Right lobe of liver (tissue), 6 donors: ENCODE results near the gene CEP83. TPM values are rescaled to one million over a fixed set of nuclear protein-coding genes. Genes with fewer than 3 reads are reported as not detected.

Experiments
- ATAC-seq, 4 donors: fragments of 200-7000 bp; cut with Tn5 transposase; one replicate each; pipeline ENCODE4 v1.9.1; 2020; ENCODE audit warnings: mild to moderate bottlenecking in 4 of 4, moderate library complexity in 4 of 4
- DNase-seq, 3 donors: peaks; one replicate each; pipeline ENCODE4 v3.0.0-alpha.2; 2020
- H3K27ac ChIP-seq, 3 donors: fragments of 200-600 bp; one replicate each; pipeline ENCODE4 v1.8.0; 2022
- H3K27me3 ChIP-seq, 2 donors: fragments of 200-600 bp; one replicate each; pipeline ENCODE4 v1.8.0; 2022
- H3K36me3 ChIP-seq, 4 donors: fragments of 200-600 bp; sonication (generic) in 1 of 4; one replicate each; pipeline versions ENCODE4 v1.5.1 to v1.8.0; 2017 to 2022; ENCODE audit warnings: control low read depth in 1 of 4
- H3K4me1 ChIP-seq, 4 donors: fragments of 200-600 bp; sonication (generic) in 1 of 4; one replicate each; pipeline versions ENCODE4 v1.5.1 to v1.8.0; 2017 to 2022; ENCODE audit warnings: control low read depth in 1 of 4
- H3K4me3 ChIP-seq, 3 donors: fragments of 200-600 bp; one replicate each; pipeline ENCODE4 v1.8.0; 2022
- H3K9me3 ChIP-seq, 4 donors: fragments of 200-600 bp; sonication (generic) in 1 of 4; one replicate each; pipeline versions ENCODE4 v1.5.1 to v1.8.0; 2017 to 2022; ENCODE audit warnings: control low read depth in 1 of 4
- CTCF ChIP-seq, 4 donors: fragments of 200-600 bp in 3 of 4; fragments of 450-650 bp in 1 of 4; IDR thresholded peaks; one replicate each; pipeline versions ENCODE4 v1.5.1 to v1.8.0; 2016 to 2022; ENCODE audit warnings: antibody characterized with exemption in 4 of 4, mild to moderate bottlenecking in 2 of 4
- POLR2A ChIP-seq: fragments of 450-650 bp; IDR thresholded peaks from one replicate; pipeline ENCODE4 v1.6.1; 2017; ENCODE audit warnings: antibody characterized with exemption, mild to moderate bottlenecking
- WGBS: methylation state at CpG from one replicate; pipeline ENCODE4 v1.1.6; 2018; ENCODE audit warnings: low coverage, low lambda C conversion rate; ENCODE audit not compliant: insufficient coverage; ENCODE audit errors: missing lambda C conversion rate; 5-methylcytosine and 5-hydroxymethylcytosine counted together
- intact Hi-C, 2 donors: fragments of 100-400 bp; cut with DNase I; formaldehyde crosslinking; loops; one replicate each; pipeline versions ENCODE4 v1.11.2 to v1.14.1; 2022
- total RNA-seq, 6 experiments: library from RNA; depleted of rRNA in 2 of 6; stranded (reverse); fragments of >200 nt in 2 of 6; fragmentation: NEBNext Ultra II Directional in 3 of 6; extraction: Animal tissue kit (Norgen Biotek cat#: 25700) in 3 of 6; gene quantifications; one replicate each; pipeline versions ENCODE4 v1.1.0 to v1.2.4, GENCODE V29; 2016 to 2023
- donor health status: DM: no; HTN: yes; CAD: no.
- donor health status: DM: no; HTN: no; CAD: no.
- donor health status: DM: no; HTN: no; CAD: no.
- donor health status: DM: no; HTN: yes; CAD: no.
- donor health status: DM: no; HTN: yes; CAD: no.

Gene CEP83
- total RNA-seq, 6 experiments from 2014 or later: 4.2 to 9.5 (median 6.4) TPM

- WGBS: 71% methylated on average over 5 of the region's 14 CpGs
- Histone ChIP-seq H3K9me3 (no peaks in the 10 kb centered on the region), H3K27me3 (no peaks in the 10 kb centered on the region), H3K4me3 (no peak overlapping the region), H3K27ac (no peak overlapping the region), H3K4me1 (no peaks in the 10 kb centered on the region), H3K36me3 (no peaks in the 10 kb centered on the region)
- DNase-seq: no peak
- TF ChIP-seq POLR2A (no peak), CTCF (IDR thresholded peaks at IDR 0.05) (no peak)
- ATAC-seq: peak in 1 of 4 donors; percentile 6
- intact Hi-C loops: no loop called here
Observed at GRCh38 chr12:94265966-94266745, 193.5 kb downstream of the CEP83 start.

GRCh38 chr12:94265539-94265938, 194.1 kb downstream of the CEP83 start:
- TF ChIP-seq CTCF (IDR thresholded peaks at IDR 0.05) (no peak), POLR2A (no peak)
- no peak overlapping the region for H3K4me3 ChIP-seq
- no peak for DNase-seq
- no peaks in the 10 kb centered on the region for H3K36me3 ChIP-seq
- H3K27me3 ChIP-seq: no peaks in the 10 kb centered on the region
- intact Hi-C loops: no loop called here
- 70% methylated on average over 7 of the region's 7 CpGs for WGBS
- H3K4me1 ChIP-seq: no peaks in the 10 kb centered on the region
- H3K27ac ChIP-seq: no peak overlapping the region
- no peak for ATAC-seq
- no peaks in the 10 kb centered on the region for H3K9me3 ChIP-seq

GRCh38 chr12:94264736-94265485, 194.8 kb downstream of the CEP83 start:
- ATAC-seq (no peak), DNase-seq (no peak)
- no peaks in the 10 kb centered on the region for H3K27me3 ChIP-seq
- 89% methylated on average over 18 of the region's 19 CpGs for WGBS
- no peak overlapping the region for H3K27ac ChIP-seq
- TF ChIP-seq CTCF (IDR thresholded peaks at IDR 0.05) (no peak), POLR2A (no peak)
- no peaks in the 10 kb centered on the region for H3K4me1 ChIP-seq
- no peaks in the 10 kb centered on the region for H3K36me3 ChIP-seq
- H3K9me3 ChIP-seq: no peaks in the 10 kb centered on the region
- intact Hi-C loops: no loop called here
- H3K4me3 ChIP-seq: no peak overlapping the region

GRCh38 chr12:94263905-94264561, 195.6 kb downstream of the CEP83 start:
- H3K4me1 ChIP-seq: no peaks in the 10 kb centered on the region
- ATAC-seq (peak in 1 of 4 donors; percentile 5), DNase-seq (no peak)
- intact Hi-C loops: no loop called here
- no peak overlapping the region for H3K4me3 ChIP-seq
- H3K27me3 ChIP-seq: no peaks in the 10 kb centered on the region
- no peaks in the 10 kb centered on the region for H3K9me3 ChIP-seq
- 80% methylated on average over 13 of the region's 20 CpGs for WGBS
- no peaks in the 10 kb centered on the region for H3K36me3 ChIP-seq
- TF ChIP-seq POLR2A: no peak
- no peak for TF ChIP-seq CTCF (IDR thresholded peaks at IDR 0.05)
- no peak overlapping the region for H3K27ac ChIP-seq
